ENCODE data around the gene SMU1. TPM values are rescaled to one million over a fixed set of nuclear protein-coding genes. Genes with fewer than 3 reads are reported as not detected.
A peak's percentile ranks its signal among the peaks of the same experiment; 100 is the strongest.

Gene SMU1
- total RNA-seq, result 10 to 100 TPM; 11.4 to 12.2 TPM

DNA sequence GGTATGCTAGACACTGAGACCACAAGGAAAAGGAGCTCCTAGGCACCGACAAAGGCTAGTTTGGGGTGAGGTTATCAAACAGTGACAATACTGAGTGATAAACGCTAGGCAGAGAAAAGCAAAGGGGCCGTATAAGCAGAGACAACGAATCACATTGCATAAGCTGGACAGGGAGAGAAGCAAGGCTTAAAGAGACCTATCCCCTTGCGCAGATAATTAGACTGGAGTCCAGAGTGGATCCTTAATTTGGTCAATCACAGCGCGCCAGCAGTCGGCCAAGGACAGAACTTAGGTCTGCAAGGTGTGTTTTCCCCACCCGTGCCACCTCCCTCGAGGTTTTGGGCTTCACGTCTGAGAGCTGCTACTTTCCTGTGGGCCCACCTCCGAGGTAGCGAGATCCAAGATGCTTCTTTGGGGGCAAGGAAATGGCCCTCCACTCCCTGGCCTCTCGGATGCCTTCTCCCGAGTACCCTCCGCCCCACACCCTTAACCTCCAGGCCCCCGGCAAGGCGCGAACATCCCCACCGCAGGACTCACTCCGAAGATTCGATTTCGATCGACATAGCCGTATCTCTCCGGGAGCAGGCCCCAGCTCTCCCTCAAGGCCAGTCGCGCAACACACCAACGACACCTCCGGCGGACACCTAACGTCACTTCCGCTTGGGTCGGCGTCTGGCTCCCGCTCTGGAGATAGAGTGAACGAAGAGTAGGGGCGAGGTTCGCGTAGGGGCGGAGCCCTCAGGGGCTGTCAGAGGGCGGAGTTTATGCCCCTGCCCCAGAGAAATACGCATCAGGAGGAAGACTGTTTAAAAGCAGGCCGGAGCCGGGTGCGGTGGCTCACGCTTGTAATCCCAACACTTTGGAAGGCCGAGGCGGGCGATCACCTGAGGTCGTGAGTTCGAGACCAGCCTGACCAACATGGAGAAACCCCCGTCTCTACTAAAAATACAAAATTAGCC lies at the start of gene SMU1:
TSS of gene SMU1 (minus strand) at position 629 of the 959 bp plus-strand sequence. CDS start at position 563, 66 bp downstream.
- Histone ChIP-seq H3K27ac (peak within 1 kb of the TSS; percentile 91 to 93), H3K4me3 (peak within 1 kb of the TSS; percentile 75 to 96), H3K36me3 (peaks cover 22% of the 10 kb centered on the region), H3K27me3 (no peaks in the 10 kb centered on the region), H3K4me1 (peaks cover 0 to 15% of the 10 kb centered on the region in 2 donors), H3K9me3 (no peaks in the 10 kb centered on the region)
- peak; percentile 98 for DNase-seq (ENCODE audit: low spot score)
- no peak for TF ChIP-seq CTCF (IDR thresholded peaks at IDR 0.05)

GRCh38 chr9:33125461-33125860 lies 49.0 kb upstream of the SMU1 start:
- Histone ChIP-seq H3K4me1 (peaks cover 0 to 41% of the 10 kb centered on the region in 2 donors), H3K4me3 (no peak overlapping the region), H3K27me3 (no peaks in the 10 kb centered on the region), H3K9me3 (no peaks in the 10 kb centered on the region), H3K27ac (peak overlapping the region; percentile 29 to 38), H3K36me3 (peaks cover 49% of the 10 kb centered on the region)
- no peak for TF ChIP-seq CTCF (IDR thresholded peaks at IDR 0.05)
- DNase-seq (ENCODE audit: low spot score), result no peak

DNA sequence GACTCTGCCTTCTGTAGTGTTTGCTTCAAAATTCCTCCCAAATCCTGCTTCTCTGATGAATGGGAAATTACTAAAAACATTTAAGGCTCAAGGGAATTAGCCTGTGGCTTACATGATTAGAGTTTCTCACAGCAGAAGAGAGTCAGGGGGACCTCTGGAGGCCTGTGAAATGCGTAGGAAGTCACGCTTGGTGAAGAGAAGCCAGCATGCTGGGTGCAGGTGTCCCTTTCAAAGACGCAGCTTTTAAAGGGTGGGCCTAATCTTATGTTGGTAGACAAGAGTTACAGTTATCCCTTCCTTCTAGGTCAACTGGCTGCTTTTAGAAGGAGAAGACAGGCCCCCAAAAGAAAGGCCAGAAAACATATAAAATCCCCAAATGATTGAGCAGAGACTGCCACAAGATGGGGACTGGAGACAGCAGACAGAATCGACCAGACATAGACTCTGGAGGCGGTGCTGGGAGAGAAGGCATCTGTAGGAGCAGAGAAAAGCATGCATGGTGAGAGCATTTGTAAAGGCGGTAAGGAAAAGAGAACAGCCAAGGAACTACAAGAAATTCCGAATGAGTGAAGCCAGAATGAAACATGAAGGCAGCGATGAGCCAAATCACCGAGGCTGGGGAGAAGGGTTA lies 48.4 kb upstream of the SMU1 start:
- no peak for DNase-seq (ENCODE audit: low spot score)
- Histone ChIP-seq H3K27ac (peak overlapping the region; percentile 29 to 38), H3K36me3 (peaks cover 52% of the 10 kb centered on the region), H3K4me1 (peaks cover 0 to 35% of the 10 kb centered on the region in 2 donors), H3K9me3 (no peaks in the 10 kb centered on the region), H3K27me3 (no peaks in the 10 kb centered on the region), H3K4me3 (no peak overlapping the region)
- TF ChIP-seq CTCF (IDR thresholded peaks at IDR 0.05), result no peak

DNA sequence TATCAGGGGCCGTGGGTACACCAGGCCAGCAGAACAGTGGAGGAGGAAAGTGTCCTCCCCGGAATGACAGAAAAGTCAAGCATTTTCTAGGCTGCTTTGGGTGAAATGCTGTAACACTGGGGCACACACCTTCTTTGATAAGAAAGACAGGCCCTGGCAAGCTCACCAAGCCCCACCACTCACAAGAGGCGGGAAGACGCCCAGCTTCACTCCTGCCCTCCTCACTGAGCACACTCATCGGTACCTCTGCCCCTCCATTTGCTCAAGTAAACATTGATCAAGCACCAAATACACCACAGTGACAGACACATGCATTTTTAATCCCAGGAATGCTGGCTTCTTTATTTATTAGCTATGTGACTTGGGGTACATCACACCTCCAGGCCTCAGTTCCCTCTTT lies 47.6 kb upstream of the SMU1 start:
- H3K4me3 ChIP-seq, result no peak overlapping the region
- no peaks in the 10 kb centered on the region for H3K27me3 ChIP-seq
- no peak for DNase-seq (ENCODE audit: low spot score)
- H3K27ac ChIP-seq, result no peak overlapping the region
- peaks cover 0 to 27% of the 10 kb centered on the region in 2 donors for H3K4me1 ChIP-seq
- H3K9me3 ChIP-seq, result no peaks in the 10 kb centered on the region
- H3K36me3 ChIP-seq, result peaks cover 51% of the 10 kb centered on the region
- no peak for TF ChIP-seq CTCF (IDR thresholded peaks at IDR 0.05)

- Histone ChIP-seq H3K4me1 (peaks cover 0 to 22% of the 10 kb centered on the region in 2 donors), H3K27me3 (no peaks in the 10 kb centered on the region), H3K9me3 (no peaks in the 10 kb centered on the region), H3K4me3 (no peak overlapping the region), H3K36me3 (peaks cover 47% of the 10 kb centered on the region), H3K27ac (peak overlapping the region in 1 of 2 donors; percentile 5)
- no peak for TF ChIP-seq CTCF (IDR thresholded peaks at IDR 0.05)
- DNase-seq (ENCODE audit: low spot score), result no peak
These were observed 47.0 kb upstream of the SMU1 start for GRCh38 chr9:33123407-33124031.
